Stomach smooth muscle (tissue), 2 donors: ENCODE measurements around the gene PRPH.
A peak's percentile ranks its signal among the peaks of the same experiment; 100 is the strongest.
"Not testable (repeated sequence)": the region's sequence is repeated elsewhere in the genome, so short reads cannot be mapped to it uniquely, and the experiment has no call there.

Experiments used
- H3K27ac ChIP-seq: one replicate; pipeline ENCODE4 v1.7.0; 2013; ENCODE audit warnings: mild to moderate bottlenecking, low read length, inconsistent platforms
- H3K27me3 ChIP-seq, 2 donors: one replicate each; pipeline ENCODE4 v1.7.0; 2013; ENCODE audit warnings: low read length in 2 of 2; ENCODE audit not compliant: insufficient read depth in 2 of 2, control insufficient read depth in 1 of 2
- H3K36me3 ChIP-seq, 2 donors: one replicate each; pipeline ENCODE4 v1.7.0; 2013; ENCODE audit warnings: low read length in 2 of 2; ENCODE audit not compliant: control insufficient read depth in 2 of 2, insufficient read depth in 2 of 2
- H3K4me1 ChIP-seq: one replicate; pipeline ENCODE4 v1.7.0; 2013; ENCODE audit warnings: low read length; ENCODE audit not compliant: control insufficient read depth, insufficient read depth
- H3K4me3 ChIP-seq, 2 donors: one replicate each; pipeline ENCODE4 v1.7.0; 2013; ENCODE audit warnings: low read length in 2 of 2
- H3K9ac ChIP-seq, 2 donors: one replicate each; pipeline ENCODE4 v1.7.0; 2013; ENCODE audit warnings: low read length in 2 of 2, mild to moderate bottlenecking in 1 of 2
- H3K9me3 ChIP-seq, 2 donors: one replicate each; pipeline ENCODE4 v1.7.0; 2013; ENCODE audit warnings: low read length in 2 of 2; ENCODE audit not compliant: control insufficient read depth in 2 of 2
- donor health status: healthy.
- donor health status: Pancreatic carcinoma.

PRPH gene

GRCh38 chr12:49263400-49263763 lies 31.6 kb upstream of the PRPH start:
- peaks cover 0 to 9% of the 10 kb centered on the region in 2 donors for H3K27me3 ChIP-seq
- no peak overlapping the region for H3K4me3 ChIP-seq
- no peaks in the 10 kb centered on the region for H3K9me3 ChIP-seq
- no peak overlapping the region for H3K27ac ChIP-seq
- H3K9ac ChIP-seq: no peak overlapping the region
- no peaks in the 10 kb centered on the region for H3K36me3 ChIP-seq
- H3K4me1 ChIP-seq: peaks cover 3% of the 10 kb centered on the region

GRCh38 chr12:49264466-49264872 lies 30.5 kb upstream of the PRPH start:
- H3K4me3 ChIP-seq: peak overlapping the region; percentile 73 to 82
- no peaks in the 10 kb centered on the region for H3K36me3 ChIP-seq
- no peaks in the 10 kb centered on the region for H3K9me3 ChIP-seq
- H3K27me3 ChIP-seq: peaks cover 0 to 9% of the 10 kb centered on the region in 2 donors
- peaks cover 3% of the 10 kb centered on the region for H3K4me1 ChIP-seq
- peak overlapping the region; percentile 32 to 65 for H3K9ac ChIP-seq
- H3K27ac ChIP-seq: no peak overlapping the region

GRCh38 chr12:49264873-49265792 lies 29.8 kb upstream of the PRPH start, which contains the start of gene TUBA1C:
Gene TUBA1C, plus strand, starts transcription at chr12:49265082. Its CDS starts 100 bp downstream, at chr12:49265182.
- Histone ChIP-seq H3K27ac (peak within 1 kb of the TSS; percentile 67), H3K4me1 (peaks cover 3% of the 10 kb centered on the region), H3K4me3 (peak within 1 kb of the TSS; percentile 73 to 82)

GRCh38 chr12:49269191-49269590 lies 25.8 kb upstream of the PRPH start:
- H3K9ac ChIP-seq, H3K4me1 ChIP-seq, H3K27ac ChIP-seq, H3K9me3 ChIP-seq, H3K4me3 ChIP-seq, H3K27me3 ChIP-seq: not testable (repeated sequence)
- peaks cover 8 to 15% of the 10 kb centered on the region in 2 donors for H3K36me3 ChIP-seq

More at GRCh38 chr12:49264873-49265792, 29.8 kb upstream of the PRPH start, which contains the start of gene TUBA1C:
- Histone ChIP-seq H3K36me3 (peaks cover 2 to 6% of the 10 kb centered on the region in 2 donors), H3K9me3 (no peaks in the 10 kb centered on the region), H3K9ac (peak within 1 kb of the TSS; percentile 65 to 75), H3K27me3 (peaks cover 0 to 9% of the 10 kb centered on the region in 2 donors)

- Histone ChIP-seq H3K4me1 (no peaks in the 10 kb centered on the region), H3K27me3 (peaks cover 0 to 3% of the 10 kb centered on the region in 2 donors), H3K27ac (no peak overlapping the region), H3K4me3 (no peak overlapping the region), H3K9me3 (no peaks in the 10 kb centered on the region), H3K36me3 (peaks cover 8 to 15% of the 10 kb centered on the region in 2 donors), H3K9ac (no peak overlapping the region)
Observed at GRCh38 chr12:49272790-49273725, 21.9 kb upstream of the PRPH start.

- H3K9me3 ChIP-seq: no peaks in the 10 kb centered on the region
- H3K4me1 ChIP-seq: no peaks in the 10 kb centered on the region
- H3K9ac ChIP-seq: no peak overlapping the region
- H3K27me3 ChIP-seq: peaks cover 0 to 3% of the 10 kb centered on the region in 2 donors
- H3K27ac ChIP-seq: no peak overlapping the region
- H3K4me3 ChIP-seq: no peak overlapping the region
- peaks cover 8 to 15% of the 10 kb centered on the region in 2 donors for H3K36me3 ChIP-seq
Observed at GRCh38 chr12:49273726-49274395, 21.1 kb upstream of the PRPH start.

GRCh38 chr12:49274396-49275069 lies 20.4 kb upstream of the PRPH start:
- H3K36me3 ChIP-seq: peaks cover 8 to 15% of the 10 kb centered on the region in 2 donors
- no peak overlapping the region for H3K27ac ChIP-seq
- H3K27me3 ChIP-seq: peaks cover 0 to 4% of the 10 kb centered on the region in 2 donors
- no peaks in the 10 kb centered on the region for H3K4me1 ChIP-seq
- no peak overlapping the region for H3K4me3 ChIP-seq
- H3K9ac ChIP-seq: no peak overlapping the region
- H3K9me3 ChIP-seq: no peaks in the 10 kb centered on the region

- H3K27ac ChIP-seq: no peak overlapping the region
- peaks cover 0 to 7% of the 10 kb centered on the region in 2 donors for H3K27me3 ChIP-seq
- H3K9me3 ChIP-seq: no peaks in the 10 kb centered on the region
- H3K4me1 ChIP-seq: no peaks in the 10 kb centered on the region
- H3K36me3 ChIP-seq: peaks cover 0 to 3% of the 10 kb centered on the region in 2 donors
- no peak overlapping the region for H3K9ac ChIP-seq
- no peak overlapping the region for H3K4me3 ChIP-seq
Observed at GRCh38 chr12:49276304-49277290, 18.4 kb upstream of the PRPH start.

- Histone ChIP-seq H3K27me3 (peaks cover 4 to 10% of the 10 kb centered on the region in 2 donors), H3K27ac (no peak overlapping the region), H3K36me3 (peaks cover 0 to 2% of the 10 kb centered on the region in 2 donors), H3K9ac (no peak overlapping the region), H3K4me1 (no peaks in the 10 kb centered on the region), H3K4me3 (no peak overlapping the region), H3K9me3 (no peaks in the 10 kb centered on the region)
Observed at GRCh38 chr12:49277466-49277865, 17.5 kb upstream of the PRPH start.
